Nephron (organoid): Measurements from ENCODE around the gene C5.

Experiments
- H3K27ac Mint-ChIP-seq, 3 experiments: 2 replicates each; pipeline ENCODE4 v1.8.0; 2020; ENCODE audit warnings: mixed read lengths in 3 of 3, mild to moderate bottlenecking in 2 of 3, moderate library complexity in 1 of 3
- H3K27me3 Mint-ChIP-seq: 2 replicates; pipeline ENCODE4 v1.8.0; 2021; ENCODE audit warnings: low read depth, mild to moderate bottlenecking, moderate library complexity, mixed read lengths
- H3K36me3 Mint-ChIP-seq: 2 replicates; pipeline ENCODE4 v1.8.0; 2020; ENCODE audit warnings: low read depth, mixed read lengths
- H3K4me1 Mint-ChIP-seq: 2 replicates; pipeline ENCODE4 v1.8.0; 2020; ENCODE audit warnings: mixed read lengths
- H3K4me3 Mint-ChIP-seq, 3 experiments: 2 replicates each; pipeline ENCODE4 v1.8.0; 2020; ENCODE audit warnings: mild to moderate bottlenecking in 3 of 3, mixed read lengths in 3 of 3, moderate library complexity in 2 of 3
- H3K9me3 Mint-ChIP-seq: 2 replicates; pipeline ENCODE4 v1.8.0; 2020; ENCODE audit warnings: mixed read lengths
- CTCF ChIP-seq, 3 experiments: fragments of 200-600 bp; sonication (generic); IDR thresholded peaks; one replicate each; pipeline ENCODE4 v1.5.0; 2021; ENCODE audit warnings: antibody characterized with exemption in 3 of 3; ENCODE audit not compliant: unreplicated experiment in 3 of 3

Gene C5

GRCh38 chr9:121009650-121010049 lies 40.4 kb downstream of the C5 start:
- H3K4me1 Mint-ChIP-seq: no peaks in the 10 kb centered on the region
- H3K27ac Mint-ChIP-seq: no peak overlapping the region
- H3K36me3 Mint-ChIP-seq: peaks cover 13% of the 10 kb centered on the region
- H3K27me3 Mint-ChIP-seq: no peaks in the 10 kb centered on the region
- no peaks in the 10 kb centered on the region for H3K9me3 Mint-ChIP-seq
- TF ChIP-seq CTCF (IDR thresholded peaks at IDR 0.05; ENCODE audit: unreplicated experiment in 3 of 3): no peak
- H3K4me3 Mint-ChIP-seq: no peak overlapping the region

DNA sequence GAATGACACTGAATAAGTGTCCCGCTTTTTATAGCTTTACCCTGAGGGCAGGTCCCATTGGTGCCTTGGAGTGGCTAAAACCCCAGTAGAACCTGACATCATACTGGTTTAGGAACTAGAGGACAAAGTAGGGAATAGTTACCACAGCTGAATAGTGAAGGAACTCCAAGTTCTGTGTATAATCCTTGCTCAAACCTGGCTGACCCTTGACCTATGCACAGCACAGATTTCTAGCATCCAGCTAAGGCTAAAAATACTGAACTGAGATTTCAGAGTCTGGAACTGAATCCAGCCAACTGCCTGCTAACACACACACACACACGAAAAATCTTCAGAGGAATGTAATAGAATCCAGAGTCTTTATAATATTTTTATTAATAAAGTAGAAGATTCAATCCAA lies 50.8 kb downstream of the C5 start:
- Mint-ChIP-seq H3K27me3 (no peaks in the 10 kb centered on the region), H3K9me3 (no peaks in the 10 kb centered on the region), H3K4me3 (no peak overlapping the region), H3K27ac (no peak overlapping the region), H3K36me3 (peaks cover 5% of the 10 kb centered on the region), H3K4me1 (no peaks in the 10 kb centered on the region)
- TF ChIP-seq CTCF (IDR thresholded peaks at IDR 0.05; ENCODE audit: unreplicated experiment in 3 of 3): no peak

- Mint-ChIP-seq H3K9me3 (no peaks in the 10 kb centered on the region), H3K36me3 (peaks cover 5% of the 10 kb centered on the region), H3K27ac (no peak overlapping the region), H3K27me3 (no peaks in the 10 kb centered on the region), H3K4me1 (no peaks in the 10 kb centered on the region), H3K4me3 (no peak overlapping the region)
- TF ChIP-seq CTCF (IDR thresholded peaks at IDR 0.05; ENCODE audit: unreplicated experiment in 3 of 3): no peak
Observed at GRCh38 chr9:120998111-120998510, 52.0 kb downstream of the C5 start.

- Mint-ChIP-seq H3K27ac (no peak overlapping the region), H3K27me3 (no peaks in the 10 kb centered on the region), H3K4me1 (no peaks in the 10 kb centered on the region), H3K9me3 (no peaks in the 10 kb centered on the region), H3K4me3 (no peak overlapping the region), H3K36me3 (peaks cover 2% of the 10 kb centered on the region)
- no peak for TF ChIP-seq CTCF (IDR thresholded peaks at IDR 0.05; ENCODE audit: unreplicated experiment in 3 of 3)
Observed at GRCh38 chr9:120997502-120997901, 52.6 kb downstream of the C5 start.

GRCh38 chr9:120996409-120996808 lies 53.7 kb downstream of the C5 start:
- TF ChIP-seq CTCF (IDR thresholded peaks at IDR 0.05; ENCODE audit: unreplicated experiment in 3 of 3): no peak
- no peaks in the 10 kb centered on the region for H3K27me3 Mint-ChIP-seq
- H3K9me3 Mint-ChIP-seq: no peaks in the 10 kb centered on the region
- H3K27ac Mint-ChIP-seq: no peak overlapping the region
- H3K4me1 Mint-ChIP-seq: no peaks in the 10 kb centered on the region
- no peak overlapping the region for H3K4me3 Mint-ChIP-seq
- no peaks in the 10 kb centered on the region for H3K36me3 Mint-ChIP-seq

DNA sequence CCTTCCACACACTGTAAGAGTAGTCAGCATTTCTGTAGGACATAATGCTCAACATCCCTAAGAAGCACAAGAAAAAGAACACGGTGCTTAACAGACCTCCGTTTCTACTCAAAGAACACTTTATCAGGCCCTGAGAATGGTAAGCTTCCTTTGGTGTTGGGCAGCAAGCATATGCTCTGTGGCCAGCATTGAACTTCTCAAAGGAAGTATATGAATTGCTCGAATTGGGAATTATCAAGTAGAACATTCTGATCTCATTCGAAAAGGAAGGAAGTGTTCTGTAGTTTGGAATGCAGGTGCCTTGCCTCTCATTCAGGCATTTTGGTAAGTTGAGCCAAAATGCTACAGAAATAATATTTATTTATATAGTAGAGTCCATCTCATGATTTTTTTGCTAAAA lies 61.0 kb downstream of the C5 start:
- TF ChIP-seq CTCF (IDR thresholded peaks at IDR 0.05; ENCODE audit: unreplicated experiment in 3 of 3): no peak
- Mint-ChIP-seq H3K4me1 (peaks cover 5% of the 10 kb centered on the region), H3K36me3 (peaks cover 3% of the 10 kb centered on the region), H3K4me3 (no peak overlapping the region), H3K27ac (no peak overlapping the region), H3K27me3 (no peaks in the 10 kb centered on the region), H3K9me3 (no peaks in the 10 kb centered on the region)
